Keratinocyte (primary cell): ENCODE results near the gene WDR26. TPM values are rescaled to one million over a fixed set of nuclear protein-coding genes. Genes with fewer than 3 reads are reported as not detected.
"Not testable (repeated sequence)": the region's sequence is repeated elsewhere in the genome, so short reads cannot be mapped to it uniquely, and the experiment has no call there.

Experiments
- DNase-seq: peaks from one replicate; pipeline ENCODE4 v3.0.0-alpha.2; 2011; ENCODE audit warnings: low read depth, missing footprints, low spot score
- FAIRE-seq: peaks from 2 replicates; lab custom pipeline; 2011; peaks lifted over from hg19 to GRCh38; lab: Jason Lieb, UNC
- H2AFZ ChIP-seq: 2 replicates; pipeline ENCODE4 v1.6.0; 2012; ENCODE audit warnings: low read length, control low read depth, inconsistent platforms; ENCODE audit not compliant: control insufficient read depth
- H3K27ac ChIP-seq: 2 replicates; pipeline ENCODE4 v1.5.1; 2011; ENCODE audit warnings: low read length; ENCODE audit not compliant: control insufficient read depth, insufficient read depth
- H3K27me3 ChIP-seq: 3 replicates; pipeline ENCODE4 v1.6.0; 2011; ENCODE audit warnings: low read length; ENCODE audit not compliant: control insufficient read depth, insufficient read depth; ENCODE audit errors: extremely low read depth
- H3K36me3 ChIP-seq, 2 experiments: 2 replicates in 1 of 2; 3 replicates in 1 of 2; pipeline ENCODE4 v1.5.1; 2011; ENCODE audit warnings: low read length in 2 of 2, mild to moderate bottlenecking in 1 of 2; ENCODE audit not compliant: control insufficient read depth in 2 of 2, insufficient read depth in 2 of 2; ENCODE audit errors: extremely low read depth in 1 of 2
- H3K4me1 ChIP-seq: 3 replicates; pipeline ENCODE4 v1.5.1; 2011; ENCODE audit warnings: low read length; ENCODE audit not compliant: control insufficient read depth, insufficient read depth; ENCODE audit errors: extremely low read depth
- H3K4me2 ChIP-seq: 3 replicates; pipeline ENCODE4 v1.6.0; 2011; ENCODE audit warnings: low read depth, low read length; ENCODE audit not compliant: control insufficient read depth, insufficient read depth; ENCODE audit errors: extremely low read depth
- H3K4me3 ChIP-seq, 3 experiments: fragments of 200-600 bp in 1 of 3; sonication (generic) in 1 of 3; 2 replicates in 2 of 3; 3 replicates in 1 of 3; pipeline ENCODE4 v1.5.1; 2011 to 2016; ENCODE audit warnings: low read length in 3 of 3, mild to moderate bottlenecking in 3 of 3, control low read depth in 2 of 3, inconsistent platforms in 1 of 3, low read depth in 1 of 3, mixed read lengths in 1 of 3, mixed run types in 1 of 3, moderate library complexity in 1 of 3; ENCODE audit not compliant: control insufficient read depth in 2 of 3, insufficient read depth in 2 of 3; ENCODE audit errors: extremely low read depth in 1 of 3
- H3K79me2 ChIP-seq: 2 replicates; pipeline ENCODE4 v1.6.0; 2012; ENCODE audit warnings: low read length; ENCODE audit not compliant: control insufficient read depth, insufficient read depth
- H3K9ac ChIP-seq: 3 replicates; pipeline ENCODE4 v1.6.0; 2011; ENCODE audit warnings: low read length; ENCODE audit not compliant: control insufficient read depth, insufficient read depth; ENCODE audit errors: extremely low read depth
- H3K9me1 ChIP-seq: 3 replicates; pipeline ENCODE4 v1.6.0; 2011; ENCODE audit warnings: low read length; ENCODE audit not compliant: control insufficient read depth, insufficient read depth; ENCODE audit errors: extremely low read depth
- H3K9me3 ChIP-seq: 2 replicates; pipeline ENCODE4 v1.5.1; 2012; ENCODE audit warnings: low read depth, low read length; ENCODE audit not compliant: control insufficient read depth
- H4K20me1 ChIP-seq: 3 replicates; pipeline ENCODE4 v1.6.0; 2011; ENCODE audit warnings: low read length; ENCODE audit not compliant: control insufficient read depth, insufficient read depth; ENCODE audit errors: extremely low read depth
- EZH2 ChIP-seq: IDR thresholded peaks from one replicate; pipeline ENCODE4 v1.6.1; 2012; ENCODE audit warnings: inconsistent platforms, mild to moderate bottlenecking, low read length, moderate library complexity
- dilution Hi-C: fragments of 300-500 bp; cut with MboI; formaldehyde crosslinking; loops from one replicate; pipeline ENCODE4 v1.7.0; 2020; ENCODE audit warnings: low sequenced_read_pairs; ENCODE audit not compliant: extremely low pct_ligation_motif_present
- polyA plus RNA-seq, 5 experiments: library from polyadenylated mRNA; depleted of rRNA in 3 of 5; stranded (reverse) in 3 of 5; stranded (forward) in 1 of 5; unstranded in 1 of 5; fragments of >200 nt; gene quantifications; 1 replicate in 1 of 5; 2 replicates in 3 of 5; 3 replicates in 1 of 5; pipeline versions ENCODE4 v1.2.1 to v1.2.3, GENCODE V29; 2011 to 2012; ENCODE audit warnings: missing spikeins in 2 of 5, low read depth in 1 of 5, low replicate concordance in 1 of 5
- TF ChIP-seq, protein P1 (sequence below), 3 experiments: IDR thresholded peaks in 1 of 3; conservative IDR thresholded peaks in 1 of 3; optimal IDR thresholded peaks in 1 of 3; 2 replicates in 2 of 3; 3 replicates in 1 of 3; pipeline versions ENCODE3 to v1.5.1; 2011; ENCODE audit warnings: low read length in 3 of 3, mild to moderate bottlenecking in 3 of 3, moderate library complexity in 2 of 3, control low read depth in 1 of 3, inconsistent platforms in 1 of 3; ENCODE audit not compliant: insufficient read depth in 2 of 3; ENCODE audit errors: extremely low read depth in 1 of 3

Gene WDR26
- polyA plus RNA-seq, 1 donor (not counting 4 experiments of a cell fraction or from before 2014, with no cell fraction given): 46.4 TPM

DNA sequence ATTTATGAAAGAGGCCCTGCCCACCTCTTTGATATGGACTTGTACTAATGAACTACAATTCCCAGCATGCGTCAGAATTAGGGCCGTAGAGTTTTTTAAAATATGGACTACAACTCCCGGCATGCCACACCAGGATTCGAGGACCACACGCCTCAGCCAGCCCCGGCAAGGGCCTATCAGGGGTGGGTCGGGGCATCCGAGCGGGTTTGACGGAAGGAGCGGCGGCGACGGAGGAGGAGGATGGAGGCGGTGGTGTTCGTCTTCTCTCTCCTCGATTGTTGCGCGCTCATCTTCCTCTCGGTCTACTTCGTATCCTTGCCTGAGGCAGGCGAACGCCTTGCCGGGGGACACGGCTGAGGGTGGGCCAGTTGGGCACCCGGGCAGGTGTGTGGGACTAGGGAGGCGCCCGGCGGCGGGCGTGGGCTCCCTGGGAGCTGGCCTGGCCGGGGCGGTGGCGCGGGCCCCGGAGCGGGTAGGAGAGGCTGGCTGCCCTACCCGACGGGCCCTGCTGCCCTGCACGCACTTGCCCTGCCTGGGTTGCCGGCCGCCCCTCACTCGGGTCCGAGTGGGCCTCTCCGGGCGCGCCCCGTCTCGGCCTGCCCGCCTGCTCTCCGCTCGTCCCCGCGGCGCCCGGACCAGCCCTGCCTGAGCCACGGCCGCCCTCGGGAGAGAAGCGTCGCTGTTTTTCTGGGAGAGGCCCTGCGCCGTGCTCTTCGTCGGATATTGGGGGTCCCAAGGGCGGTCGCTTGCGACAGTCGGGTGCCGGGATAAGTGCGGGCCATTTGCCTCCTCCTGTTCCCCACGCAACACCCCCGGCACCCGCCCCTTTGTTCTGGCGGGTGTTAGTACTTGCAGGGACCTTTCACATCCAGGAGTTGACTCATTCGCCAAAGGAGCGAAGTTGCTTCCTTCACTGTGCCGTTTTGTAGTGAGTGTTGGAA lies 77.6 kb downstream of the WDR26 start, which contains the start of gene CNIH4:
CNIH4 (plus strand) TSS at position 195 of the 941 bp plus-strand sequence; CDS start at position 241, 46 bp downstream.
- DNase-seq: peak; percentile 77
- TF ChIP-seq, protein P1, sequence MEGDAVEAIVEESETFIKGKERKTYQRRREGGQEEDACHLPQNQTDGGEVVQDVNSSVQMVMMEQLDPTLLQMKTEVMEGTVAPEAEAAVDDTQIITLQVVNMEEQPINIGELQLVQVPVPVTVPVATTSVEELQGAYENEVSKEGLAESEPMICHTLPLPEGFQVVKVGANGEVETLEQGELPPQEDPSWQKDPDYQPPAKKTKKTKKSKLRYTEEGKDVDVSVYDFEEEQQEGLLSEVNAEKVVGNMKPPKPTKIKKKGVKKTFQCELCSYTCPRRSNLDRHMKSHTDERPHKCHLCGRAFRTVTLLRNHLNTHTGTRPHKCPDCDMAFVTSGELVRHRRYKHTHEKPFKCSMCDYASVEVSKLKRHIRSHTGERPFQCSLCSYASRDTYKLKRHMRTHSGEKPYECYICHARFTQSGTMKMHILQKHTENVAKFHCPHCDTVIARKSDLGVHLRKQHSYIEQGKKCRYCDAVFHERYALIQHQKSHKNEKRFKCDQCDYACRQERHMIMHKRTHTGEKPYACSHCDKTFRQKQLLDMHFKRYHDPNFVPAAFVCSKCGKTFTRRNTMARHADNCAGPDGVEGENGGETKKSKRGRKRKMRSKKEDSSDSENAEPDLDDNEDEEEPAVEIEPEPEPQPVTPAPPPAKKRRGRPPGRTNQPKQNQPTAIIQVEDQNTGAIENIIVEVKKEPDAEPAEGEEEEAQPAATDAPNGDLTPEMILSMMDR (optimal IDR thresholded peaks at IDR 0.05 in 1 of 3, IDR thresholded peaks at IDR 0.05 in 1 of 3, conservative IDR thresholded peaks at IDR 0.05 in 1 of 3; ENCODE audit: extremely low read depth in 1 of 3, insufficient read depth in 2 of 3, low read length in 3 of 3): no peak
- TF ChIP-seq EZH2: no peak
- dilution Hi-C loops: no loop called here

DNA sequence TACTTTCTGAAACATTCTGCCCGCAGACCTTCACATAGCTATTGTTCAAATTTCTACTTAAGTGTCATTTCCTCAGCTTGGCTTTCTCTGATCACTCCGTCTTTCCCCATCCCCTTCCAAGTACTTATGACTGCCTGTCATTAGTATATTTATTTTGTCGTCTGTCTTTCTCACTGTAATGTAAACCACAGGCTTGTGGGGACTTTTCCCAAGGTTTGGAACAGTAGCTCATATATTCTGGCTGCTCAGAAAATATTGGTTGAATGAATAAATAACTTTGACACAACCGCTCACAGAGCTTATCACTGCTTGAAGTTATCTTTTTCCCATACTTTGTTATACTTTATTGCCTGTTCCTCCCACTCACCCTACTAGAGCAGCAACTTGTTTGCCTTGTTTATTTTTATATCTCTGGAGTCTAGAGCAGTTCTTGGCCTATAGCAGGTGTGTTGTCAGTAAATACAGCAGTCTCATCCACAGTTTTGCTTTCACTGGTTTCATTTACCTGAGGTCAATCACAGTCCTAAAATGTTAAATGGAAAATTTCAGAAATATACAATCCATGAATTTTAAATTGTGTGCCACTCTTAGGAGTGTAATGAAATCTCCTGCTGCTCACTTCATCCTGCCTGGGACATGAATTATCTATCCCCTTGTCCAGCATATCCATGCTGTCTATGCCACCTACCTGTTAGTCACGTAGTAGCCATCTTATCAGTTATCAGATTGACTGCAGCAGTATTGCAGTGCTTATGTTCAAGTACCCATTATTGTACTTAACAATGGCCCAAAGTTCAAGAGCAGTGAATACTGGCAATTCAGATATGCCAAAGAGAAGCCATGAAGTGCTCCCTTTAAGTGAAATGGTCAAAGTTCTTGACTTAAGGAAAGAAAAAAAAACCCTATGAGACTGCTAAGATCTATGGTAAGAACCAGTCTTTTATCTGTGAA lies 80.3 kb downstream of the WDR26 start:
- H3K36me3 ChIP-seq: no peaks in the 10 kb centered on the region
- H3K4me2 ChIP-seq: no peak overlapping the region
- peaks cover 2% of the 10 kb centered on the region for H4K20me1 ChIP-seq
- DNase-seq (no peak), FAIRE-seq (no peak)
- H3K79me2 ChIP-seq: peaks cover 17% of the 10 kb centered on the region
- dilution Hi-C loops: no loop called here
- H3K9me3 ChIP-seq: no peaks in the 10 kb centered on the region
- no peaks in the 10 kb centered on the region for H3K27me3 ChIP-seq
- no peak for TF ChIP-seq EZH2
- TF ChIP-seq, protein P1 (optimal IDR thresholded peaks at IDR 0.05 in 1 of 3, IDR thresholded peaks at IDR 0.05 in 1 of 3, conservative IDR thresholded peaks at IDR 0.05 in 1 of 3; ENCODE audit: extremely low read depth in 1 of 3, insufficient read depth in 2 of 3, low read length in 3 of 3): no peak
- H3K27ac ChIP-seq: no peak overlapping the region
- H3K9ac ChIP-seq: no peak overlapping the region
- no peaks in the 10 kb centered on the region for H3K9me1 ChIP-seq
- H2AFZ ChIP-seq: no peak overlapping the region
- H3K4me3 ChIP-seq: no peak overlapping the region
- H3K4me1 ChIP-seq: peaks cover 11% of the 10 kb centered on the region

More for the DNA sequence above, 77.6 kb downstream of the WDR26 start, which contains the start of gene CNIH4:
- Histone ChIP-seq H3K36me3 (peaks cover 0 to 3% of the 10 kb centered on the region in 2 experiments), H3K4me2 (peak within 1 kb of the TSS; percentile 71), H3K79me2 (peaks cover 43% of the 10 kb centered on the region), H3K27ac (peak within 1 kb of the TSS; percentile 59), H3K27me3 (no peaks in the 10 kb centered on the region), H3K9ac (peak within 1 kb of the TSS; percentile 71), H4K20me1 (peaks cover 2% of the 10 kb centered on the region), H3K4me1 (peaks cover 11% of the 10 kb centered on the region), H3K9me1 (no peaks in the 10 kb centered on the region), H3K9me3 (no peaks in the 10 kb centered on the region), H3K4me3 (peak within 1 kb of the TSS; percentile 61 to 90 (median 79)), H2AFZ (peak within 1 kb of the TSS; percentile 96)
- peak; percentile 79 for FAIRE-seq

DNA sequence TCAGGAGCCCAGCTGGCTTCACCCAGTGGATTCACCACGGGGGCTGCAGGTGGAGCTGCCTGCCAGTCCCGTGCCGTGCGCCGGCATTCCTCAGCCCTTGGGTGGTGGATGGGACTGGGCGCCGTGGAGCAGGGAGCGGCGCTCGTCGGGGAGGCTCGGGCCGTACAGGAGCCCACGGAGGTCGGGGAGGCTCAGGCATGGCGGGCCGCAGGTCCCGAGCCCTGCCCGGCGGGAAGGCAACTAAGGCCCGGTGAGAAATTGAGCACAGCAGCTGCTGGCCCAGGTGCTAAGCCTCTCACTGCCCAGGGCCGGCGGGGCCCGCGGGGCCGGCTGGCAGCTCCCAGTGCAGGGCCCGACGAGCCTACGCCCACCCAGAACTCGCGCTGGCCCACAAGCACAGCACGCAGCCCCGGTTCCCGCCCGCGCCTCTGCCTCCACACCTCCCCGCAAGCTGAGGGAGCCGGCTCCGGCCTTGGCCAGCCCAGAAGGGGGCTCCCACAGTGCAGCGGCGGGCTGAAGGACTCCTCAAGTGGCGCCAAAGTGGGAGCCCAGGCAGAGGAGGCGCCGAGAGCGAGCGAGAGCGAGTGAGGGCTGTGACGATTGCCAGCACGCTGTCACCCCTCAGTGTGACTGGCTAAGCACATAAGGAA lies 82.0 kb downstream of the WDR26 start:
- H3K9me1 ChIP-seq, H3K4me3 ChIP-seq, DNase-seq, dilution Hi-C loops, H3K27ac ChIP-seq, H3K4me1 ChIP-seq, H3K79me2 ChIP-seq, H3K27me3 ChIP-seq, H3K36me3 ChIP-seq, H3K9ac ChIP-seq, H3K4me2 ChIP-seq, H4K20me1 ChIP-seq, FAIRE-seq, H3K9me3 ChIP-seq, H2AFZ ChIP-seq: not testable (repeated sequence)
